GM20431 (cell line): ENCODE data around the gene VWC2.

Source experiments
- in situ Hi-C: fragments of 300-500 bp; cut with MseI, MboI; formaldehyde crosslinking; loops from one replicate; pipeline ENCODE4 v1.15.0; 2020; ENCODE audit warnings: low sequenced_read_pairs; ENCODE audit not compliant: unreplicated experiment

Gene VWC2

GRCh38 chr7:49773218-49773935, at the start of gene VWC2:
VWC2 (plus strand) TSS chr7:49773638; CDS start chr7:49775436, 1,798 bp downstream.
- in situ Hi-C loops, result no loop called here

GRCh38 chr7:49724071-49724470, 49.4 kb upstream of the VWC2 start:
- in situ Hi-C loops, result no loop called here

- in situ Hi-C loops, result no loop called here
These were observed 41.6 kb upstream of the VWC2 start for GRCh38 chr7:49731836-49732235.

GRCh38 chr7:49762666-49763065, 10.8 kb upstream of the VWC2 start:
- in situ Hi-C loops, result no loop called here

- in situ Hi-C loops, result no loop called here
These were observed 9.6 kb upstream of the VWC2 start for GRCh38 chr7:49763791-49764190.

GRCh38 chr7:49766966-49767365, 6.5 kb upstream of the VWC2 start:
- in situ Hi-C loops, result no loop called here

- in situ Hi-C loops, result no loop called here
These were observed 5.7 kb upstream of the VWC2 start for GRCh38 chr7:49767719-49768118.

- in situ Hi-C loops, result no loop called here
These were observed 5.2 kb upstream of the VWC2 start for GRCh38 chr7:49768254-49768653.

- in situ Hi-C loops, result no loop called here
These were observed 4.6 kb upstream of the VWC2 start for GRCh38 chr7:49768835-49769234.

- in situ Hi-C loops, result no loop called here
These were observed 4.1 kb upstream of the VWC2 start for GRCh38 chr7:49769285-49769857.

- in situ Hi-C loops, result no loop called here
These were observed 2.6 kb upstream of the VWC2 start for GRCh38 chr7:49770838-49771237.

GRCh38 chr7:49771427-49772176, 1.8 kb upstream of the VWC2 start:
- in situ Hi-C loops, result no loop called here

GRCh38 chr7:49772916-49773217, 571 bp upstream of the VWC2 start:
- in situ Hi-C loops, result no loop called here

- in situ Hi-C loops, result no loop called here
These were observed 559 bp downstream of the VWC2 start for GRCh38 chr7:49773936-49774458.

GRCh38 chr7:49774459-49775064, 1.1 kb downstream of the VWC2 start:
- in situ Hi-C loops, result no loop called here

GRCh38 chr7:49775065-49775948, 1.9 kb downstream of the VWC2 start:
- in situ Hi-C loops, result no loop called here

- in situ Hi-C loops, result no loop called here
These were observed 2.6 kb downstream of the VWC2 start for GRCh38 chr7:49775949-49776443.

GRCh38 chr7:49776994-49777393, 3.6 kb downstream of the VWC2 start:
- in situ Hi-C loops, result no loop called here

GRCh38 chr7:49778731-49779270, 5.4 kb downstream of the VWC2 start:
- in situ Hi-C loops, result no loop called here
